SK-MEL-5 (cell line): ENCODE data around the gene APOBEC3F. TPM values are rescaled to one million over a fixed set of nuclear protein-coding genes. Genes with fewer than 3 reads are reported as not detected.

Source experiments
- DNase-seq: peaks from one replicate; pipeline ENCODE4 v3.0.0-alpha.2; 2016; ENCODE audit warnings: low read depth, low spot score
- in situ Hi-C: cut with HindIII; loops from 2 replicates; pipeline ENCODE4 v1.10.0; 2016; ENCODE audit warnings: low sequenced_read_pairs, high pct_unique_total_duplicates, low pct_unique_long_range_greater_than_20kb
- small RNA-seq, 2 experiments: library from RNA; depleted of rRNA; stranded (forward); fragments of <200 nt; gene quantifications; one replicate each; pipeline ENCODE3, GENCODE V24; 2014
- total RNA-seq: library from RNA; depleted of rRNA; stranded (reverse); fragments of >200 nt; shearing (Covaris generic); gene quantifications from 2 replicates; pipeline ENCODE4 v1.2.3, GENCODE V29; 2014; rRNA removed

Gene APOBEC3F
- total RNA-seq, 1 experiment from 2014 or later = 2.2 TPM

DNA sequence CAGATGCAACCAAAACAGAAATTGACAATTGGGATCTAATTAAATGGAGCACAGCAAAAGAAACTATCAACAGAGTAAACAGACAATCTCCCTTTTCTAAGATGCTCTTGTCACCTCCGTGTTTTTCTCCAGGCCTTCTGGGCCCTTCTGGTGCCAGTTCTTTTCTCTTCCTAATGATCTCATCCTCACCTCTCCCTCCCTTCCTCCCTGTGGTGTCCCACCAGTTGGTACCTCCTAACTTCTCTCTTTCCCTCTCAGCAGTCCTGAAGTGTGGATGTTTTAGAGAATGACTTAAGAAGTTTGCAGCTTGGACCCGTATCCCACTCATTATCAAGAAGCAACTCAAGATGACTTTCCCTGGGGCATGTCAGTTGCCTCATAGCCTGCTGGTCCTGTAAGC, 62.8 kb downstream of the APOBEC3F start:
- no peak for DNase-seq
- in situ Hi-C loops = no loop called here

Small RNA genes within 50 kb of the gene (small RNA-seq; reads per million reads assigned to genes)
- gene AL022318.2 = 0 reads per million in 2 experiments

Other genes starting within 250 kb of the APOBEC3F start
- 14.4 and 16.7 TPM in 2 replicates for gene DNAL4, start 246.7 kb upstream of the APOBEC3F start, total RNA-seq
- 2.0 and 2.4 TPM in 2 replicates for gene NPTXR, start 196.8 kb upstream of the APOBEC3F start, total RNA-seq
- gene CBX6, start 168.6 kb upstream of the APOBEC3F start, total RNA-seq = 38.1 and 40.7 TPM in 2 replicates
- gene APOBEC3A, start 83.3 kb upstream of the APOBEC3F start, total RNA-seq = not detected in 2 replicates
- gene APOBEC3B, start 58.5 kb upstream of the APOBEC3F start, total RNA-seq = 3.8 and 4.3 TPM in 2 replicates
- 5.5 and 7.2 TPM in 2 replicates for gene APOBEC3C, start 26.6 kb upstream of the APOBEC3F start, total RNA-seq
- gene APOBEC3D, start 19.7 kb upstream of the APOBEC3F start, total RNA-seq = 2.0 and 3.0 TPM in 2 replicates
- gene APOBEC3G, start 36.4 kb downstream of the APOBEC3F start, total RNA-seq = 9.8 and 14.0 TPM in 2 replicates
- gene APOBEC3H, start 56.4 kb downstream of the APOBEC3F start, total RNA-seq = 1.1 TPM in 1 of 2 replicates, not detected in the other
- 2.7 and 4.7 TPM in 2 replicates for gene CBX7, start 111.8 kb downstream of the APOBEC3F start, total RNA-seq
- 0.05 TPM in 1 of 2 replicates, not detected in the other for gene PDGFB, start 204.1 kb downstream of the APOBEC3F start, total RNA-seq